Thyroid gland (tissue), 4 donors: ENCODE data around the gene OR1E2.

Experiments
- CTCF ChIP-seq, 6 experiments: fragments of 200-600 bp in 3 of 6; fragments of 450-650 bp in 3 of 6; sonication (generic) in 3 of 6; IDR thresholded peaks; one replicate each; pipeline ENCODE4 v1.5.1; 2016 to 2019; ENCODE audit warnings: antibody characterized with exemption in 6 of 6, mild to moderate bottlenecking in 2 of 6, inconsistent platforms in 1 of 6, moderate library complexity in 1 of 6
- POLR2A ChIP-seq, 2 donors: fragments of 450-650 bp; IDR thresholded peaks; one replicate each; pipeline ENCODE4 v1.6.1; 2017; ENCODE audit warnings: antibody characterized with exemption in 2 of 2, mild to moderate bottlenecking in 2 of 2, moderate library complexity in 1 of 2

DNA sequence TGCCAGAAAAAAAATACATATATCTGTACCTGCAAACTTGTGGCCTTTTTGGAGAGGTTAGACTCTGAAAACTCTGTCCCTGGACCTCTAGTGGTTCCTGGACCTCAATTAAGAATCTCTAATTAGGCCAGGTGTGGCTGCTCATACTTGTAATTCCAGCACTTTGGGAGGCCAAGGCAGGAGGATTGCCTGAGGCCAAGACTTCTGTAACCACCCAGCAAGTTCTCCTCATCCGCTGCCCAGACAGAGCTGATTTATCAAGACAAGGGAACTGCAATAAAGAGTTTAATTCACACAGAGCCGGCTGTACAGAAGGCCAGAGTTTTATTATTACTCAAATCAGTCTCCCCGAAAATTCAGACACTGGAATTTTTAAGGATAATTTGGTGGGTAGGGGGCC is 46.3 kb upstream of the OR1E2 start:
- TF ChIP-seq CTCF (IDR thresholded peaks at IDR 0.05) (no peak), POLR2A (IDR thresholded peaks at IDR 0.05) (no peak)
